Common myeloid progenitor, CD34-positive (primary cell): ENCODE measurements around the gene SAA1.

Experiments used
- CTCF ChIA-PET: fragments of 350-600 bp; sonication (Branson Sonifier 250); formaldehyde crosslinking; loops from one replicate; lab custom pipeline; 2021; ENCODE audit warnings: antibody characterized with exemption; lab: Charles Lee
- POLR2A ChIA-PET: fragments of 350-600 bp; sonication (Branson Sonifier 250); formaldehyde crosslinking; loops from one replicate; lab custom pipeline; 2021; ENCODE audit warnings: antibody characterized with exemption; lab: Charles Lee
- DNase-seq, 3 donors: peaks; one replicate each; pipeline versions ENCODE4 v3.0.0 to v3.0.0-alpha.2; 2013
- H3K27ac ChIP-seq, 2 experiments: 1 replicate in 1 of 2; 2 replicates in 1 of 2; pipeline ENCODE4 v1.7.0; 2013; ENCODE audit warnings: inconsistent platforms in 2 of 2, low read length in 2 of 2, mild to moderate bottlenecking in 2 of 2, low read depth in 1 of 2, moderate library complexity in 1 of 2; ENCODE audit not compliant: severe bottlenecking in 2 of 2, insufficient read depth in 1 of 2, poor library complexity in 1 of 2
- H3K27me3 ChIP-seq, 5 experiments: replicated peaks in 2 of 5; 1 replicate in 3 of 5; 2 replicates in 2 of 5; pipeline versions ENCODE4 v1.6.1 to v1.7.0; 2013; ENCODE audit warnings: low read length in 4 of 5, mild to moderate bottlenecking in 2 of 5, moderate library complexity in 2 of 5, inconsistent platforms in 1 of 5; ENCODE audit not compliant: insufficient read depth in 5 of 5, control insufficient read depth in 4 of 5
- H3K36me3 ChIP-seq, 4 experiments: 1 replicate in 2 of 4; 2 replicates in 2 of 4; pipeline versions ENCODE4 v1.6.1 to v1.7.0; 2013; ENCODE audit warnings: low read length in 3 of 4, control low read depth in 1 of 4, mild to moderate bottlenecking in 1 of 4; ENCODE audit not compliant: control insufficient read depth in 4 of 4, insufficient read depth in 4 of 4
- H3K4me1 ChIP-seq, 4 experiments: 1 replicate in 3 of 4; 2 replicates in 1 of 4; pipeline versions ENCODE4 v1.6.1 to v1.7.1; 2013; ENCODE audit warnings: low read length in 3 of 4, mild to moderate bottlenecking in 3 of 4, control low read depth in 1 of 4, inconsistent platforms in 1 of 4, moderate library complexity in 1 of 4; ENCODE audit not compliant: control insufficient read depth in 4 of 4, insufficient read depth in 4 of 4; ENCODE audit errors: control extremely low read depth in 1 of 4
- H3K4me3 ChIP-seq, 7 experiments: 1 replicate in 4 of 7; 2 replicates in 3 of 7; pipeline versions ENCODE4 v1.5.1 to v1.7.0; 2013; ENCODE audit warnings: mild to moderate bottlenecking in 7 of 7, low read length in 6 of 7, moderate library complexity in 6 of 7, inconsistent platforms in 2 of 7, low read depth in 2 of 7, control low read depth in 1 of 7; ENCODE audit not compliant: insufficient read depth in 4 of 7, control insufficient read depth in 1 of 7; ENCODE audit errors: extremely low read depth in 1 of 7
- H3K9me3 ChIP-seq, 5 experiments: 1 replicate in 4 of 5; 2 replicates in 1 of 5; pipeline versions ENCODE4 v1.6.1 to v1.7.1; 2013; ENCODE audit warnings: low read length in 4 of 5, mild to moderate bottlenecking in 2 of 5, inconsistent platforms in 1 of 5, low read depth in 1 of 5, moderate library complexity in 1 of 5; ENCODE audit not compliant: control insufficient read depth in 4 of 5, insufficient read depth in 2 of 5; ENCODE audit errors: control extremely low read depth in 1 of 5
- WGBS: methylation state at CpG from one replicate; pipeline ENCODE4 v1.1.5; 2013; ENCODE audit not compliant: insufficient coverage; 5-methylcytosine and 5-hydroxymethylcytosine counted together

Gene SAA1

GRCh38 chr11:18294862-18295261 is 28.8 kb downstream of the SAA1 start:
- DNase-seq: no peak
- ChIA-PET CTCF (interaction anchor here (2.0 kb wide), 1 partner anchor 9 kb away, joined by 6 read pairs; no protein-coding TSS in a partner anchor), POLR2A (interaction anchor here (0.6 kb wide), 1 partner anchor 305 kb away, joined by 8 read pairs; no protein-coding TSS in a partner anchor)
- H3K27me3 ChIP-seq: no peaks in the 10 kb centered on the region
- H3K4me1 ChIP-seq: no peaks in the 10 kb centered on the region
- H3K36me3 ChIP-seq: peaks cover 23 to 89% (median 48%) of the 10 kb centered on the region in 4 experiments
- no peak overlapping the region for H3K4me3 ChIP-seq
- no peaks in the 10 kb centered on the region for H3K9me3 ChIP-seq
- 94% methylated on average over 4 of the region's 5 CpGs for WGBS
- H3K27ac ChIP-seq: no peak overlapping the region

GRCh38 chr11:18295316-18295715 is 29.3 kb downstream of the SAA1 start:
- POLR2A ChIA-PET: interaction anchor here (0.6 kb wide), 1 partner anchor 305 kb away, joined by 8 read pairs; no protein-coding TSS in a partner anchor
- CTCF ChIA-PET: interaction anchor here (2.0 kb wide), 1 partner anchor 9 kb away, joined by 6 read pairs; no protein-coding TSS in a partner anchor
- Histone ChIP-seq H3K4me1 (no peaks in the 10 kb centered on the region), H3K27me3 (no peaks in the 10 kb centered on the region), H3K36me3 (peaks cover 19 to 87% (median 46%) of the 10 kb centered on the region in 4 experiments), H3K27ac (no peak overlapping the region), H3K9me3 (no peaks in the 10 kb centered on the region), H3K4me3 (no peak overlapping the region)
- WGBS: 100% methylated on average over 1 of the region's 2 CpGs
- no peak for DNase-seq

- H3K27me3 ChIP-seq: no peaks in the 10 kb centered on the region
- H3K4me3 ChIP-seq: no peak overlapping the region
- CTCF ChIA-PET: no interaction called here
- H3K36me3 ChIP-seq: peaks cover 18 to 72% (median 45%) of the 10 kb centered on the region in 4 experiments
- POLR2A ChIA-PET: no interaction called here
- DNase-seq: no peak
- no peaks in the 10 kb centered on the region for H3K4me1 ChIP-seq
- no peak overlapping the region for H3K27ac ChIP-seq
- no peaks in the 10 kb centered on the region for H3K9me3 ChIP-seq
Measured at GRCh38 chr11:18299721-18300120, 33.7 kb downstream of the SAA1 start.

GRCh38 chr11:18304745-18305144 is 38.7 kb downstream of the SAA1 start:
- Histone ChIP-seq H3K36me3 (peaks cover 32 to 69% (median 49%) of the 10 kb centered on the region in 4 experiments), H3K27me3 (no peaks in the 10 kb centered on the region), H3K9me3 (no peaks in the 10 kb centered on the region), H3K27ac (no peak overlapping the region), H3K4me3 (no peak overlapping the region), H3K4me1 (no peaks in the 10 kb centered on the region)
- DNase-seq: no peak
- ChIA-PET POLR2A (no interaction called here), CTCF (interaction anchor here (2.1 kb wide), 1 partner anchor 10 kb away, joined by 6 read pairs; no protein-coding TSS in a partner anchor)

GRCh38 chr11:18307461-18308139 is 41.5 kb downstream of the SAA1 start:
- H3K36me3 ChIP-seq: peaks cover 24 to 70% (median 54%) of the 10 kb centered on the region in 4 experiments

GRCh38 chr11:18308242-18308641 is 42.2 kb downstream of the SAA1 start:
- CTCF ChIA-PET: interaction anchor here (0.7 to 1.7 kb wide), 2 partner anchors 12 to 18 kb away, joined by 3 to 5 read pairs; no protein-coding TSS in a partner anchor
- POLR2A ChIA-PET: no interaction called here
- no peaks in the 10 kb centered on the region for H3K9me3 ChIP-seq
- H3K27ac ChIP-seq: no peak overlapping the region
- DNase-seq: no peak
- peaks cover 25 to 66% (median 50%) of the 10 kb centered on the region in 4 experiments for H3K36me3 ChIP-seq
- peaks cover 0 to 3% (median 1%) of the 10 kb centered on the region in 4 experiments for H3K4me1 ChIP-seq
- H3K27me3 ChIP-seq: no peaks in the 10 kb centered on the region
- H3K4me3 ChIP-seq: no peak overlapping the region
- WGBS: 90% methylated on average over 2 of the region's 2 CpGs

More at GRCh38 chr11:18307461-18308139, 41.5 kb downstream of the SAA1 start:
- H3K4me1 ChIP-seq: peaks cover 0 to 3% (median 1%) of the 10 kb centered on the region in 4 experiments
- no peaks in the 10 kb centered on the region for H3K9me3 ChIP-seq
- H3K4me3 ChIP-seq: no peak overlapping the region
- POLR2A ChIA-PET: no interaction called here
- CTCF ChIA-PET: interaction anchor here (0.7 to 1.7 kb wide), 3 partner anchors 9 to 18 kb away, joined by 3 to 5 read pairs (median 4); no protein-coding TSS in a partner anchor
- no peak overlapping the region for H3K27ac ChIP-seq
- WGBS: 100% methylated on average over 1 of the region's 2 CpGs
- DNase-seq: no peak
- no peaks in the 10 kb centered on the region for H3K27me3 ChIP-seq

GRCh38 chr11:18309691-18310090 is 43.6 kb downstream of the SAA1 start:
- Histone ChIP-seq H3K36me3 (peaks cover 20 to 61% (median 45%) of the 10 kb centered on the region in 4 experiments), H3K27ac (no peak overlapping the region), H3K4me1 (peaks cover 0 to 3% (median 1%) of the 10 kb centered on the region in 4 experiments), H3K9me3 (no peaks in the 10 kb centered on the region), H3K27me3 (no peaks in the 10 kb centered on the region), H3K4me3 (no peak overlapping the region)
- no peak for DNase-seq
- ChIA-PET POLR2A (no interaction called here), CTCF (interaction anchor here (0.7 kb wide), 1 partner anchor 11 kb away, joined by 4 read pairs; no protein-coding TSS in a partner anchor)
- WGBS: 100% methylated on average over 4 of the region's 5 CpGs
